D721Med (cell line): Measurements from ENCODE around the gene MTHFD1L.
"Not testable (repeated sequence)": the region's sequence is repeated elsewhere in the genome, so short reads cannot be mapped to it uniquely, and the experiment has no call there.

ENCODE experiments used
- DNase-seq: peaks from one replicate; pipeline ENCODE4 v3.0.0; 2011; ENCODE audit warnings: low spot score; ENCODE audit not compliant: insufficient read length
- FAIRE-seq: peaks from 2 replicates; lab custom pipeline; 2011; peaks lifted over from hg19 to GRCh38; lab: Jason Lieb, UNC
- TF ChIP-seq, protein P1 (sequence below): IDR thresholded peaks from 2 replicates; pipeline ENCODE4 v1.5.1; 2012; ENCODE audit warnings: mild to moderate bottlenecking, control low read depth; ENCODE audit not compliant: insufficient read depth; ENCODE audit errors: missing control alignments

Gene MTHFD1L

DNA sequence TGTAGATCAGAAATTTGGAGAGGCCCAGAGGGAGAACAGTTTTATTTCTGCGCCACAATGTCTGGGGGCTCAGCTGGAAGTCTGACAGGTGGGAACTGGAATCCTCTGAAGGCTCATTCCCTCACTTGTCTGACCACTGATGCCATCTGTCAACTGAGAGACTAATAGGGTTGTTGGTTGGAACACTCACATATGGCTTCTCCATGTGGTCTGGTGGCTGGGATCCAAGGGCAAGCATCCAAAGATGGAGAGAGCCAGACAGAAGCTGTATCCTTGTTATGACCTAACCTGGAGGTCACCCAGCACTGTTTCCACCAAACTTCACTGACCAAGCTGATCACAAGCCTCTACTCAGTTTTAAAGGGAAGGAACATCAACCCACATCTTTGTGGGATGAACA lies 256.4 kb downstream of the MTHFD1L start:
- DNase-seq: no peak
- FAIRE-seq: no peak
- TF ChIP-seq, protein P1, sequence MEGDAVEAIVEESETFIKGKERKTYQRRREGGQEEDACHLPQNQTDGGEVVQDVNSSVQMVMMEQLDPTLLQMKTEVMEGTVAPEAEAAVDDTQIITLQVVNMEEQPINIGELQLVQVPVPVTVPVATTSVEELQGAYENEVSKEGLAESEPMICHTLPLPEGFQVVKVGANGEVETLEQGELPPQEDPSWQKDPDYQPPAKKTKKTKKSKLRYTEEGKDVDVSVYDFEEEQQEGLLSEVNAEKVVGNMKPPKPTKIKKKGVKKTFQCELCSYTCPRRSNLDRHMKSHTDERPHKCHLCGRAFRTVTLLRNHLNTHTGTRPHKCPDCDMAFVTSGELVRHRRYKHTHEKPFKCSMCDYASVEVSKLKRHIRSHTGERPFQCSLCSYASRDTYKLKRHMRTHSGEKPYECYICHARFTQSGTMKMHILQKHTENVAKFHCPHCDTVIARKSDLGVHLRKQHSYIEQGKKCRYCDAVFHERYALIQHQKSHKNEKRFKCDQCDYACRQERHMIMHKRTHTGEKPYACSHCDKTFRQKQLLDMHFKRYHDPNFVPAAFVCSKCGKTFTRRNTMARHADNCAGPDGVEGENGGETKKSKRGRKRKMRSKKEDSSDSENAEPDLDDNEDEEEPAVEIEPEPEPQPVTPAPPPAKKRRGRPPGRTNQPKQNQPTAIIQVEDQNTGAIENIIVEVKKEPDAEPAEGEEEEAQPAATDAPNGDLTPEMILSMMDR: no peak

DNA sequence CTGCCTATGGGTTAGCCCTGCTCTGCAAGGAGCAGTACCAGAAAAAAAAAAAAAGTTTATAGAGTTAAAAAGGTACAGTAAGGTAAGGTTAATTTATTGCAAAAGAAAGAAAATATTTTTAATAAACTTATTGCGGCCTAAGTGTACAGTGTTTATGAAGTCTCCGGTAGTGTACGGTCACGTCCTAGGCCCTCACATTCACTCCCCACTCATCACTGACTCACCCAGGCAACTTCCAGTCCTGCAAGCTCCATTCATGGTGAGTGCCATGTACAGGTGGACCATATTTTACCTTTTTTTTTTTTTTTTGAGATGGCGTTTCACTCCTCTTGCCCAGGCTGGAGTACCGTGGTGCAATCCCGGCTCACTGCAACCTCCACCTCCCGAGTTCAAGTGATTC lies 258.1 kb downstream of the MTHFD1L start:
- not testable (repeated sequence) for FAIRE-seq

DNA sequence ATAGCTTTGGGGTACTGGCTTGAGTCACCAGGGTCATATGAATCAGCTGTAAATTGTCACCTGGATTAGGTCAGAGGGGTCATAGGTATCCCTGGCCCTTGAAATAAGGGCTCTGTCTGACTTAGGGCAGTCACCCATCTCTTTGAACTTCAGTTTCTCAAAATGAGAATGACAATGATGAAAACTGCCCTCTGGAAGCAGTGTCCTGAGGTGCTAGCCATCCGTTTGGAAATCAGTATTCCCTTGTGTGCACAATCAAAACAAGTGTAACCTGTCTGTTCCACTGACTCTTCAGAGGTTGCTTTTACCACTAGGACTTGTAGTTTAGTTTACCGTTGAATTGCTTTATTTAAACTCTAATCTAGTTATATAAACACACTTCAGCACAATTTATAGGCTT lies 259.7 kb downstream of the MTHFD1L start:
- FAIRE-seq, DNase-seq: not testable (repeated sequence)

More for the DNA sequence above, 258.1 kb downstream of the MTHFD1L start:
- not testable (repeated sequence) for DNase-seq

DNA sequence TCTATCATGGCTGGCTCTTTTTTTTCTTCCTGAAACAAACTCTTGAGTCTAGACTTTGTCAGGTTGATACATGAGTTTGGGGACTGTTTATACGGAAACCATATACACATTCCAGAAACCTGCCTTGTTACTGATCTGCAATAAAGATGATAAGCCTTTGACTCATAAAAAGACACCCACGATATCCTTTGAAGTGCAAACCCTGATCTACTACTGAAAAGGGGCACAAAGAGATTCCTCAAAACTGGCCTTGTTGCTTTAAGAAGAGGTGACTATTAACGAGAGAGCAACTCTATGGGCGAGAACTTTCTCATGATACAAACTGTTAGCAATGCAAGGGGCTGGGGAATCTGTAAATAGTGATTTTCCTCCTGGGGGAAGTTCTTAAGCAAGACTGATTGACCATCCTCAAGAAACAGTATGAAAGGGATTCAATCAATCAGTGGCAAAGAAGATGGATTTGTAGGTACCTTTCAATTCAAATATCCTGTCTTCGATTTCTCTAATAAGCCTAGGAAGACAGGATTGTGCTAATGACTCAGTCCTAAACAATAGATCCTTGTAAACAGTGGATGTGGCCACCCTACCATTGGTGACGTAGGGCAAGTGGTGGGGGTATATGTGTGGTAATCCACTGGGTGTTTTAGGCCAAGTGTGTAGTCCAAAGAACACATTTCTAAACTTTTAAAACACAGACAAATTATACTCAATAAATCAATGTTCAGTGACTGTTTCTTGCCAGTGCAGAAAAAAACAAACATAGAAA lies 260.3 kb downstream of the MTHFD1L start:
- FAIRE-seq, DNase-seq: not testable (repeated sequence)

DNA sequence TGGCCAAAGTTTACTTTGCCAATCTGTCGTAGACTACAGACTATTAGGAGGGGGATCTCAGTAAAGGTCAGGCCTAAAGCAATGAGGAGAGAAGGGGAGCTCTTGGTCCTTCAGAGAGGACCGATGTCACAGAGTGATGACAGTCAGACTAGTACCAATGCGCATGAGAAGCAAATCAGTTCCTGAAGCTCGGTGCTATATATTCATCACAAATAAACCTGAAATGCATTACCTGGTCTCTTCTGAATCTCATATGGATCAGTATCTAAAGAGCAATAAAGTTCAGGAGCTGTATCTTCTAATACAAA lies 260.9 kb downstream of the MTHFD1L start:
- not testable (repeated sequence) for FAIRE-seq, DNase-seq

DNA sequence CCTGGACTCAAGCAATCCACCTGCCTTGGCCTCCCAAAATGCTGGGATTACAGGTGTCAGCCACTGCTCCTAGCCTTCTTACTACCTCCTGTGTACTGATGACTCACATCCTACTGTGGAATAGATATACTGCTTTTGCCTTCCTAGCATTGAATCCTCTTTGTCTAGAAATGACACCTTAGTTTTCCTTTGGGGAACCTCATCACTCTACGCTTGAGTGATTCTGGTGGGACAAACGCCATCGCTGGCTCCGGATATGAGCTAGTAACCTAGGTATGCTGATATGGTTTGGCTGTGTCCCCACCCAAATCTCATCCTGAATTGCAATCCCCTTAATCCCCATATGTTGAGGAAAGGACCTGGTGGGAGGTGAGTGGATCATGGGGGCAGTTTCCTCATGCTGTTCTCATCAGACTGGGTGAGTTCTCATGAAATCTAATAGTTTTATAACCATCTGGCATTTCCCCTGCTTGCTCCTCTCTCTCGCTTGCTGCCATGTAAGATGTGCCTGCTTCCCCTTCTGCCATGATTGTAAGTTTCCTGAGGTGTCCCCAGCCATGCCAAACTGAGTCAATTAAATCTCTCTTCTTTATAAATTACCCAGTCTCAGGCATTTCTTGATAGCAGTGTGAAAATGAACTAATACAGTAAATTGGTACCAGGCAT lies 261.8 kb downstream of the MTHFD1L start:
- not testable (repeated sequence) for FAIRE-seq, DNase-seq

DNA sequence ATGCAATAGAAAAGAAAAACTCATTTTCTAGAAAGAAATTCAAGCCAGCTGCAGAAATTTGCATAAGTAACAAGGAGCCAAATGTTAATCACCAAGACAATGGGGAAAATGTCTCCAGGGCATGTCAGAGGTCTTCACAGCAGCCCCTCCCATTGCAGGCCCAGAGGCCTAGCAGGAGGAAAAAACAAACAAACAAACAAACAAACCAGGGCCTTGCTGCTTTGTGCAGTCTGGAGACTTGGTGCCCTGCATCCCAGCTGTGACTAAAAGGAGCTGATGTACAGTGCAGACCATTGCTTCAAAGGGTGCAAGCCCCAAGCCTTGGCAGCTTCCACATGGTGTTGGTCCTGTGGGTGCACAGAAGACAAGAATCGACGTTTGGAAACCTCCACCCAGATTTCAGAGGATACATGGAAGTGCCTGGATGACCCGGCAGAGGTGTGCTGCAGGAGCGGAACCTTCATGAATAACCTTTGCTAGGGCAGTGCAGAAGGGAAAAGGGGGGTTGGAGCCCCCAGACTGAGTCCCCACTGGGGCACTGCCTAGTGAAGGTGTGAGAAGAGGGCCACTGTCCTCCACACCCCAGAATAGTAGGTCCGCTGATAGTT lies 263.4 kb downstream of the MTHFD1L start:
- FAIRE-seq: no peak

DNA sequence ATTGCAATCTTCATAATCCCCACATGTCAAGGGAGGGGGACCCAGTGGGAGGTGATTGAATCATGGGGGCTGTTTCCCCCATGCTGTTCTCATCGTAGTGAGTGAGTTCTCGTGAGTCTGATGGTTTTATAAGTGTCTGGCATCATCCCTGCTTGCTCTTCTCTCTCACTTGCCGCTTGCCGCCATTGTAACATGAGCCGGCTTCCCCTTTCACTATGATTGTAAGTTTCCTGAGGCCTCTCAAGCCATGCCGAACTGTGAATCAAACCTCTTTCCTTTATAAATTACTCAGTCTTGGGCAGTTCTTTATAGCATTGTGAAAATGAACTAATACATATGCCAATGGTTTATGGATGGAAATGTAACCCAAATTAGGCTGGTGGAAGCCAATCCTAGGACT lies 264.8 kb downstream of the MTHFD1L start:
- no peak for FAIRE-seq
- TF ChIP-seq, protein P1: no peak
- DNase-seq: no peak

More for the DNA sequence above, 263.4 kb downstream of the MTHFD1L start:
- DNase-seq: no peak
- TF ChIP-seq, protein P1: no peak

DNA sequence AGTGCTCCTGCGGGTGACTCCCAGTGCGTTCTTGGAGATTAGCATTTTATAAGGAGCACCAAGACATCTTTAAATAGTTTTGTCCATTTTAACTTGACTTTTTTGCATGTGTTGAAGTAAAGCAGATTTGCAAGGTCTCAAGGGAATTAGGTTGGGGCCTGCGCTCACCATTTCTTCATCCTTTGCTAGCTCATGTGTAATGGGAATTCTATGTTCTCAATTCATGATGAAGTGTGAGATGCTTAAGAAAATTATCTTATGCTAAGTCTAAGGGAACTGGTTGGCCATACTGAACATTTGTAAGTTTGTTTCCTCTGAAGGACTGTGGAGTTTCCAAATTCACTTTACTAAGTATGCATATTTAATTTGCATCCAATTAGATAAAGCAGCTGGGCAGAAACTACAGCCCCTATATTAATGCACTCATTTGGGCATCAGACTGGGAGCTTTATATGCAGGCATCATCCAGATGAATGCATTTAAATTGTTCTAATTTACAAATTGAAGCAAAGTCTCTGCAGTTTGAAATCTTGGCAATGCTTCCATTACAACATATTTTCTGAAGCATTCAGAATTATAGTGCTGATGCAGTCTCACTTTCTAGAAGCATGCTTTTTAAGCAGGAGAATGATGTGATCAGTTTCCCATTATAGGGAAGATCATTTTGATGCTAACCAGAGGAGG lies 266.0 kb downstream of the MTHFD1L start:
- TF ChIP-seq, protein P1: no peak
- DNase-seq (no peak), FAIRE-seq (no peak)
